Measurements from ENCODE around the gene HDAC9. TPM values are rescaled to one million over a fixed set of nuclear protein-coding genes. Genes with fewer than 3 reads are reported as not detected.

The HDAC9 gene
- total RNA-seq, 2 donors from 2014 or later: 1.5 to 4.0 TPM

DNA sequence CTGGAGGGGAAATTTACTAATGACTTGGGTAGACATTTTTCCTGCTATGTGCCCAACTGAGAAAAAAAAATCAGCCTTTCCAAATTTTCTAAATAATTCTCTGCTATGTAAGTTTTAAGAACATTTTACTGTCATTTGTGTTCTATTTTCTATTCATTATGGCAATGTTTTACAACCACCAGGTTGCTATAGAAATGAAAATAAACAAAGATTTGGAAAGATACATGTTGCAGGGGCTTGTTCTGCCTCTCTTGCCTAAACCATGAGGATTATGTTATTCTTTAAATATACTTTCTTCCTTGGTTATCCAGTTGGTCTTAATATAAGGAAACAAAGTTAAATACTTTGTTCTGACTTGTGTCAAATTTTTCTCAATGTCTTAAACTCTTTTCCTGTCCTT is 364.7 kb downstream of the HDAC9 start:
- H3K9me3 Mint-ChIP-seq: no peaks in the 10 kb centered on the region
- H3K36me3 ChIP-seq (ENCODE audit: control insufficient read depth, insufficient read depth, low read length): no peaks in the 10 kb centered on the region
- H3K9ac ChIP-seq (ENCODE audit: extremely low read depth, low read length, poor library complexity, severe bottlenecking): no peak overlapping the region
- no peak for TF ChIP-seq CTCF (conservative IDR thresholded peaks at IDR 0.05)
- H3K36me3 Mint-ChIP-seq (ENCODE audit: low read depth): no peaks in the 10 kb centered on the region
- H3K27me3 Mint-ChIP-seq (ENCODE audit: insufficient read depth): no peaks in the 10 kb centered on the region
- H3K9me3 ChIP-seq (ENCODE audit: control insufficient read depth, low read length): no peaks in the 10 kb centered on the region
- H3K27ac ChIP-seq (ENCODE audit: low read depth, low read length): no peak overlapping the region
- no peak overlapping the region for H3K27ac Mint-ChIP-seq
- no peaks in the 10 kb centered on the region for H3K4me1 Mint-ChIP-seq
- no peak overlapping the region for H3K4me3 Mint-ChIP-seq
- H3K4me1 ChIP-seq (ENCODE audit: control insufficient read depth, insufficient read depth, low read length): no peaks in the 10 kb centered on the region
- no peak for DNase-seq
- H3K4me3 ChIP-seq (ENCODE audit: low read length): no peak overlapping the region
- no peaks in the 10 kb centered on the region for H3K27me3 ChIP-seq (ENCODE audit: control insufficient read depth, insufficient read depth, low read length, poor library complexity, severe bottlenecking)

DNA sequence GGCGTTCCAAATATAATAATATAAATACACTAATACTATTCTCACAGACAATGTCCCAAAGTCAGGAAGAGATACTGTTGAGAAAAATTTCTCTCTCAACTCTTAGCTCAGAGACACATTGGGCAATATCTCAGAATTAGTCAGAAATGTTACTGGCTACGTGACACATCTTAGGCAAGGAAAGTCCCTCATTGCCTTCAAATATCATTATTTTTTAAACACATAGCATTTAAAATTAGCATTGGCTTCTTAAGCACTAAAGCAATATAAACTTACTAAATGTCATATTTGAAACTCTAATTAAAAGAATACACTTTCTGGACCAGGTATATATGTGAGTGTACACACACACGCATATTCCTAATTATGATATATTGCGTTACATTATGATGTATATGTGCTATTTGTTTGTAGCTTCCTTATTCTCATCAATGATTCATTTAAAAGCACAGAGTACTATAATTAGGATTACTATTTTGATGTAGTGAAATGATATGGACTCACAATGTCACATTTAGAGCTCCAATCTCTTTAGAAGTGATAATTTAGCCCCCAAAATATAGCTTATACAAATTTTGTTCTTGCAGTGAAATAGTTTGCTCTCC is 366.1 kb downstream of the HDAC9 start:
- H3K4me3 Mint-ChIP-seq: no peak overlapping the region
- H3K27me3 Mint-ChIP-seq (ENCODE audit: insufficient read depth): no peaks in the 10 kb centered on the region
- no peaks in the 10 kb centered on the region for H3K36me3 ChIP-seq (ENCODE audit: control insufficient read depth, insufficient read depth, low read length)
- H3K4me1 ChIP-seq (ENCODE audit: control insufficient read depth, insufficient read depth, low read length): no peaks in the 10 kb centered on the region
- H3K9me3 ChIP-seq (ENCODE audit: control insufficient read depth, low read length): no peaks in the 10 kb centered on the region
- no peaks in the 10 kb centered on the region for H3K36me3 Mint-ChIP-seq (ENCODE audit: low read depth)
- no peak for TF ChIP-seq CTCF (conservative IDR thresholded peaks at IDR 0.05)
- H3K4me3 ChIP-seq (ENCODE audit: low read length): no peak overlapping the region
- WGBS, 2 experiments (ENCODE audit: insufficient coverage in 1 of 2, insufficient read length in 1 of 2): 97 to 100% methylated on average over 1 to 2 of the region's 4 CpGs
- H3K4me1 Mint-ChIP-seq: no peaks in the 10 kb centered on the region
- H3K27ac ChIP-seq (ENCODE audit: low read depth, low read length): no peak overlapping the region
- no peak overlapping the region for H3K9ac ChIP-seq (ENCODE audit: extremely low read depth, low read length, poor library complexity, severe bottlenecking)
- no peak overlapping the region for H3K27ac Mint-ChIP-seq
- no peak for DNase-seq
- no peaks in the 10 kb centered on the region for H3K27me3 ChIP-seq (ENCODE audit: control insufficient read depth, insufficient read depth, low read length, poor library complexity, severe bottlenecking)
- H3K9me3 Mint-ChIP-seq: no peaks in the 10 kb centered on the region

DNA sequence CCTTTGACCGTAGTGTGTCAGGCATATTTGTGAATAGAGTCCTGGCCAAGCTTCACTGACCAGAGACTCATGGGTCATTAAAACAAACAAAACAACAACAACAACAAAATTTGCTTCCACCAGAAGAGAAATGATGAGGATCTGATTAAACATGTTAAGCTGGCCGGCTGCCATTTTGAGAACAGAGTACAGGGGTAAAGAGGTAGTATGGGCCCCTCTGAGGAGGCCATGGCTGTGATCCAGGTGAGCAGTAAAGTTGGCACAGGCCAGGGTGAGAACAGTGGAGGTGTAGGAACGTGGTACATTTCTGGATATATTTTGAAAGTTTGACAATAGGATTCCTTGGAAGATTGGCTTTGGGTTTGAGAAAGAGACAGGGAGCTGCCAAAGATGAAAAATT is 369.4 kb downstream of the HDAC9 start:
- Mint-ChIP-seq H3K27me3 (ENCODE audit: insufficient read depth) (no peaks in the 10 kb centered on the region), H3K36me3 (ENCODE audit: low read depth) (no peaks in the 10 kb centered on the region), H3K4me1 (no peaks in the 10 kb centered on the region), H3K27ac (no peak overlapping the region), H3K4me3 (no peak overlapping the region), H3K9me3 (no peaks in the 10 kb centered on the region)
- no peak for DNase-seq
- no peak for TF ChIP-seq CTCF (conservative IDR thresholded peaks at IDR 0.05)
- H3K9ac ChIP-seq (ENCODE audit: extremely low read depth, low read length, poor library complexity, severe bottlenecking): no peak overlapping the region
- no peaks in the 10 kb centered on the region for H3K4me1 ChIP-seq (ENCODE audit: control insufficient read depth, insufficient read depth, low read length)
- H3K27me3 ChIP-seq (ENCODE audit: control insufficient read depth, insufficient read depth, low read length, poor library complexity, severe bottlenecking): no peaks in the 10 kb centered on the region
- H3K36me3 ChIP-seq (ENCODE audit: control insufficient read depth, insufficient read depth, low read length): no peaks in the 10 kb centered on the region
- H3K4me3 ChIP-seq (ENCODE audit: low read length): no peak overlapping the region
- no peak overlapping the region for H3K27ac ChIP-seq (ENCODE audit: low read depth, low read length)
- WGBS, 2 experiments (ENCODE audit: insufficient coverage in 1 of 2, insufficient read length in 1 of 2): 80 to 92% methylated on average over 2 to 3 of the region's 3 CpGs
- H3K9me3 ChIP-seq (ENCODE audit: control insufficient read depth, low read length): no peaks in the 10 kb centered on the region
